HTR-8/SVneo (cell line): Measurements from ENCODE around the gene STEEP1.

ENCODE experiments used
- DNase-seq: peaks from one replicate; pipeline ENCODE4 v3.0.0; 2011; ENCODE audit warnings: low spot score, mixed read lengths; ENCODE audit not compliant: insufficient read length
- FAIRE-seq: peaks from 2 replicates; lab custom pipeline; 2011; peaks lifted over from hg19 to GRCh38; lab: Jason Lieb, UNC

Gene STEEP1

DNA sequence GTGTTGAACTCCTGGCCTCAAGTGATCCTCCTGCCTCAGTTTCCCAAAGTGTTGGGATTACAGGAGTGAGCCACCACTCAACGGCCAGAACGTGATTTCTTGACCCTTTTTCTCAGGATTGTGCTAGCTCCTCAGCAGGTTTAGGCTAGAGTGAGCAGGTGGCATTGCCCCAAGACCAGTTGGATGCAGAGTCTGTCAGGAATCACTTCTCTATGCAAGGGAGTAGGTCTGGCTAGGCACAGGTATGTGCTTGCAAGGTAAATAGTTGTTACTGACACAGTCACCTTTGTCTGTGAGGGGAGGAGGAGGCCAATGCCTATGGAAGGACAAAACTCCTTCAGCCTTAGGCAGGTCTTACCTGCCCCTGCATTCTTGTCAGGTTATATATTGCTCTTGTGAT, 72.7 kb downstream of the STEEP1 start:
- FAIRE-seq = no peak

DNA sequence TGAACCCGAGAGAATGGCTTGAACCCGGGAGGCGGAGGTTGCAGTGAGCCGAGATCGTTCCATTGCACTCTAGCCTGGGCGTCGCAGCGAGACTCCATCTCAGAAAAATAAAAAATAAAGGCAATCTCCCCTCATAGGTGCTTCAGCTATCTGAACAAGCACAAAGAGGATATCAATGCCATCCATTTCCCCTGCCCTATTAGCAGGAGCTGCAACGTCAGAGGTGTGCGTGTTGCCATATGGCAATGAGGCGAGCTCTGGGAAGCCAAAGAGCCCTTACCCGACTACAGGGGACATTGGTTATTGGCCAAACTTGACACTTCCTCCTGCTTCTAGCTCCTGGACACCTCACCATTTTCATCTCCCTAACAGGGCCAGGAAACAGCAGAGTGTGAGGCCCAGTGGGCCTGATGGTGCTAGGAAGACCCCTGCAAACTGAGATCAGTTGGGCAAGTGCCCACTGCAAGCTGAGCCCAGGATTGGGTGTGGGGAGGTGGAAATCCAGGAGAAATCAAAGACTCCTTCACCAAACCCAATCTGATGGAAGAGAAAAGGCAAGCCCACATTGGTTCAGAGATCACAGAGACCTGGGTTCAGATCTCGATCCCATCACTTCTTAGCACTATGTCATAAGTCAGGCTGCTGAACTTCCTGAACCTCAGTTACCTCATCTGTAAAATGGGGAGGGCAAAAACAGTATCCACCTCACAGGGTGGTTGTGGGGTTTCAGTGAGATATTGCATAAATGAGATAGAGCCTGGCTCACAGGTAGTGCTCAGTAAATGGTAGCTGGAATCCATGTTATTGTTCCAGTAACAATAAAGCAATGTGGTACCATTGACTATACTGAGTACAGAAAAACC, 75.8 kb downstream of the STEEP1 start:
- DNase-seq = no peak
- FAIRE-seq = no peak

More for the DNA sequence above, 72.7 kb downstream of the STEEP1 start:
- DNase-seq = no peak

- DNase-seq (peak; percentile 42), FAIRE-seq (no peak)
Observed at GRCh38 chrX:119488749-119489148, 76.5 kb downstream of the STEEP1 start.
